Suprapubic skin (tissue), 4 donors: ENCODE results near the gene MFAP4. TPM values are rescaled to one million over a fixed set of nuclear protein-coding genes. Genes with fewer than 3 reads are reported as not detected.

Source experiments
- DNase-seq, 2 donors: peaks; one replicate each; pipeline ENCODE4 v3.0.0-alpha.2; 2019; ENCODE audit warnings: low spot score in 2 of 2
- H3K27ac ChIP-seq: fragments of 200-600 bp; sonication (generic); one replicate; pipeline ENCODE4 v1.5.1; 2019
- H3K27me3 ChIP-seq: fragments of 200-600 bp; sonication (generic); one replicate; pipeline ENCODE4 v1.5.1; 2019
- H3K36me3 ChIP-seq: fragments of 200-600 bp; sonication (generic); one replicate; pipeline ENCODE4 v1.5.1; 2019
- H3K4me1 ChIP-seq: fragments of 200-600 bp; sonication (generic); one replicate; pipeline ENCODE4 v1.5.1; 2019
- H3K4me3 ChIP-seq: fragments of 200-600 bp; sonication (generic); one replicate; pipeline ENCODE4 v1.5.1; 2019; ENCODE audit warnings: mild to moderate bottlenecking
- H3K9me3 ChIP-seq: fragments of 200-600 bp; sonication (generic); one replicate; pipeline ENCODE4 v1.5.1; 2019
- EP300 ChIP-seq: sonication (generic); formaldehyde crosslinking; IDR thresholded peaks from one replicate; pipeline ENCODE4 v1.6.1; 2017; ENCODE audit warnings: antibody characterized with exemption
- POLR2A ChIP-seq, 2 donors: fragments of 450-650 bp; IDR thresholded peaks; one replicate each; pipeline ENCODE4 v1.6.1; 2017; ENCODE audit warnings: antibody characterized with exemption in 2 of 2, mild to moderate bottlenecking in 2 of 2, moderate library complexity in 2 of 2
- POLR2AphosphoS5 ChIP-seq, 3 donors: sonication (generic); formaldehyde crosslinking; IDR thresholded peaks; one replicate each; pipeline ENCODE4 v1.6.1; 2017; ENCODE audit warnings: antibody characterized with exemption in 3 of 3
- WGBS: methylation state at CpG from one replicate; pipeline ENCODE4 v1.1.5; 2018; 5-methylcytosine and 5-hydroxymethylcytosine counted together
- total RNA-seq, 4 donors: library from RNA; depleted of rRNA; stranded (reverse); fragments of >200 nt; gene quantifications; one replicate each; pipeline ENCODE4 v1.1.0, GENCODE V29; 2016
- TF ChIP-seq, protein P1 (sequence below), 2 donors: fragments of 200-600 bp in 1 of 2; fragments of 450-650 bp in 1 of 2; sonication (generic) in 1 of 2; IDR thresholded peaks; one replicate each; pipeline ENCODE4 v1.5.1; 2016 to 2019; ENCODE audit warnings: antibody characterized with exemption in 2 of 2, mild to moderate bottlenecking in 1 of 2, moderate library complexity in 1 of 2

Gene MFAP4, protein sequence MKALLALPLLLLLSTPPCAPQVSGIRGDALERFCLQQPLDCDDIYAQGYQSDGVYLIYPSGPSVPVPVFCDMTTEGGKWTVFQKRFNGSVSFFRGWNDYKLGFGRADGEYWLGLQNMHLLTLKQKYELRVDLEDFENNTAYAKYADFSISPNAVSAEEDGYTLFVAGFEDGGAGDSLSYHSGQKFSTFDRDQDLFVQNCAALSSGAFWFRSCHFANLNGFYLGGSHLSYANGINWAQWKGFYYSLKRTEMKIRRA
- 10 to 100 TPM; 14.9 to 27.8 (median 24.9) TPM for total RNA-seq

- DNase-seq = peak in 1 of 2 donors; percentile 77
- Histone ChIP-seq H3K27me3 (no peaks in the 10 kb centered on the region), H3K4me1 (peaks cover 75% of the 10 kb centered on the region), H3K4me3 (peak within 1 kb of the TSS; percentile 26), H3K27ac (peak within 1 kb of the TSS; percentile 93), H3K9me3 (no peaks in the 10 kb centered on the region), H3K36me3 (peaks cover 14% of the 10 kb centered on the region)
- TF ChIP-seq, protein P1, sequence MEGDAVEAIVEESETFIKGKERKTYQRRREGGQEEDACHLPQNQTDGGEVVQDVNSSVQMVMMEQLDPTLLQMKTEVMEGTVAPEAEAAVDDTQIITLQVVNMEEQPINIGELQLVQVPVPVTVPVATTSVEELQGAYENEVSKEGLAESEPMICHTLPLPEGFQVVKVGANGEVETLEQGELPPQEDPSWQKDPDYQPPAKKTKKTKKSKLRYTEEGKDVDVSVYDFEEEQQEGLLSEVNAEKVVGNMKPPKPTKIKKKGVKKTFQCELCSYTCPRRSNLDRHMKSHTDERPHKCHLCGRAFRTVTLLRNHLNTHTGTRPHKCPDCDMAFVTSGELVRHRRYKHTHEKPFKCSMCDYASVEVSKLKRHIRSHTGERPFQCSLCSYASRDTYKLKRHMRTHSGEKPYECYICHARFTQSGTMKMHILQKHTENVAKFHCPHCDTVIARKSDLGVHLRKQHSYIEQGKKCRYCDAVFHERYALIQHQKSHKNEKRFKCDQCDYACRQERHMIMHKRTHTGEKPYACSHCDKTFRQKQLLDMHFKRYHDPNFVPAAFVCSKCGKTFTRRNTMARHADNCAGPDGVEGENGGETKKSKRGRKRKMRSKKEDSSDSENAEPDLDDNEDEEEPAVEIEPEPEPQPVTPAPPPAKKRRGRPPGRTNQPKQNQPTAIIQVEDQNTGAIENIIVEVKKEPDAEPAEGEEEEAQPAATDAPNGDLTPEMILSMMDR (IDR thresholded peaks at IDR 0.05) = no peak
- TF ChIP-seq POLR2AphosphoS5 (IDR thresholded peaks at IDR 0.05) (no peak), POLR2A (IDR thresholded peaks at IDR 0.05) (no peak), EP300 (peak; percentile 61)
- 22% methylated on average over 21 of the region's 22 CpGs for WGBS
Measured at GRCh38 chr17:19386974-19387920, at the start of gene MFAP4. MFAP4 (minus strand) TSS chr17:19387190; CDS start chr17:19387155, 35 bp downstream.

DNA sequence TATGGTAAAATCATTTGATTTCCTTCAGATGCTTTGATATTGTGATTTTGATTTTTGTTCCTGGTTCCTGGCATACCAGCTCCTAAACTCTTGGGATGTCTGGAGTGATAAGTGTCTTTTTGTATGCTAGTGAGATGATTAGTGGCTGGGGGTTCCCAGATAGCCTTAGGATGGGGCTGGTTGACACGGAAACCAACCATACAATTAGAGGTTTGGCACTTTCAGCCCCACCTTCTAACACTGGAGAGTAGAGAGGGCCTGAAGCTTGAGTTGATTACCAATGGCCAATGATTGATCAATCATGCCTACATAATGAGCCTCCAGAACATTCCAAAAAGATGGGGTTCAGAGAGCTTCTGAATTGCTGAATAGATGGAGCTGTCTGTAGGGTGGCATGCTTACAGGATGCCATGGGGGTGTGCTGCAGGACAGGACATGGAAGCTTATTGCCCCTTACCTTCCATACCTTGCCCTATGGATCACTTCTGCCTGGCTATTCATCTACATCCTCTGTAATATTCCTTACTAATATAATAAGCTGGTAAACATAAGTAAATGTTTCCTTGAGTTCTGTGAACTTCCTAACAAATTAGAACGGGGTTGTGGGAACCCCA lies 46.8 kb upstream of the MFAP4 start:
- DNase-seq = peak in 1 of 2 donors; percentile 4
- H3K4me3 ChIP-seq = no peak overlapping the region
- TF ChIP-seq POLR2AphosphoS5 (IDR thresholded peaks at IDR 0.05) (no peak), POLR2A (IDR thresholded peaks at IDR 0.05) (no peak), EP300 (no peak)
- TF ChIP-seq, protein P1 (IDR thresholded peaks at IDR 0.05) = no peak
- H3K9me3 ChIP-seq = no peaks in the 10 kb centered on the region
- H3K4me1 ChIP-seq = no peaks in the 10 kb centered on the region
- H3K27me3 ChIP-seq = no peaks in the 10 kb centered on the region
- no peak overlapping the region for H3K27ac ChIP-seq
- no peaks in the 10 kb centered on the region for H3K36me3 ChIP-seq
- WGBS = 87% methylated on average over 2 of the region's 2 CpGs

DNA sequence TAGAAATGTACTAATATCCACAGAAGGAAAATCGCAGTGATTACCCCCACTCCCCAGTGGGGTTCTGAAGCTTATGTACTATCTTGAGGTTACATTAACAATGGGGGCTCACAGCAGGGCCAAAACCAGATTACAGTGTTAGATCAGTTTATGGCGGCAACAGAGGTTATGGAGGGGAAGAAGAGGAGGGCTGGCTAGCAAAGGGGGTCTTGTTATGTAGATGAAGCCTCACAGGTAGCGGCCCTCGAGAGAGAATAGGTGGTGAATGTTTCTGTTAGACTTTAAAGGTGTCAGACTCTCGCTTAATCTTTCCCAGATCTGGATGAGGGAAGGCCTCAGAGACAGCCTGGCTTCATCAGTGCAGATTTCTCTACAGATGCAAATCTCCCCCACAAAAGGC lies 46.3 kb upstream of the MFAP4 start:
- 90% methylated on average over 5 of the region's 5 CpGs for WGBS
- no peaks in the 10 kb centered on the region for H3K4me1 ChIP-seq
- H3K4me3 ChIP-seq = no peak overlapping the region
- DNase-seq = no peak
- no peaks in the 10 kb centered on the region for H3K27me3 ChIP-seq
- H3K36me3 ChIP-seq = no peaks in the 10 kb centered on the region
- no peak for TF ChIP-seq POLR2AphosphoS5 (IDR thresholded peaks at IDR 0.05)
- no peak for TF ChIP-seq EP300
- no peak for TF ChIP-seq POLR2A (IDR thresholded peaks at IDR 0.05)
- TF ChIP-seq, protein P1 (IDR thresholded peaks at IDR 0.05) = no peak
- no peak overlapping the region for H3K27ac ChIP-seq
- H3K9me3 ChIP-seq = no peaks in the 10 kb centered on the region

GRCh38 chr17:19431691-19432090 lies 44.7 kb upstream of the MFAP4 start:
- H3K4me3 ChIP-seq = no peak overlapping the region
- WGBS = 85% methylated on average over 3 of the region's 3 CpGs
- H3K27me3 ChIP-seq = no peaks in the 10 kb centered on the region
- no peaks in the 10 kb centered on the region for H3K4me1 ChIP-seq
- TF ChIP-seq, protein P1 (IDR thresholded peaks at IDR 0.05) = no peak
- TF ChIP-seq EP300 = no peak
- TF ChIP-seq POLR2AphosphoS5 (IDR thresholded peaks at IDR 0.05) = no peak
- TF ChIP-seq POLR2A (IDR thresholded peaks at IDR 0.05) = no peak
- peak in 1 of 2 donors; percentile 11 for DNase-seq
- H3K27ac ChIP-seq = no peak overlapping the region
- no peaks in the 10 kb centered on the region for H3K36me3 ChIP-seq
- no peaks in the 10 kb centered on the region for H3K9me3 ChIP-seq
